ENCODE measurements around the gene HTRA3.

HTRA3 gene

GRCh38 chr4:8234715-8235114 is 34.8 kb upstream of the HTRA3 start:
- no peak for DNase-seq (ENCODE audit: low read depth)

- no peak for DNase-seq (ENCODE audit: low read depth)
Observed at GRCh38 chr4:8235224-8235623, 34.3 kb upstream of the HTRA3 start.

- no peak for DNase-seq (ENCODE audit: low read depth)
Observed at GRCh38 chr4:8235686-8236085, 33.9 kb upstream of the HTRA3 start.

GRCh38 chr4:8236106-8236919 is 33.2 kb upstream of the HTRA3 start:
- no peak for DNase-seq (ENCODE audit: low read depth)

- DNase-seq (ENCODE audit: low read depth): no peak
Observed at GRCh38 chr4:8236920-8237195, 32.7 kb upstream of the HTRA3 start.

GRCh38 chr4:8237256-8237989 is 32.1 kb upstream of the HTRA3 start:
- no peak for DNase-seq (ENCODE audit: low read depth)

- DNase-seq (ENCODE audit: low read depth): no peak
Observed at GRCh38 chr4:8238036-8238511, 31.5 kb upstream of the HTRA3 start.

- no peak for DNase-seq (ENCODE audit: low read depth)
Observed at GRCh38 chr4:8238515-8239053, 31.0 kb upstream of the HTRA3 start.

GRCh38 chr4:8239226-8239625 is 30.3 kb upstream of the HTRA3 start:
- no peak for DNase-seq (ENCODE audit: low read depth)

GRCh38 chr4:8239661-8240060 is 29.9 kb upstream of the HTRA3 start:
- DNase-seq (ENCODE audit: low read depth): no peak

- DNase-seq (ENCODE audit: low read depth): no peak
Observed at GRCh38 chr4:8240211-8241041, 29.1 kb upstream of the HTRA3 start.

GRCh38 chr4:8241211-8241779 is 28.3 kb upstream of the HTRA3 start:
- no peak for DNase-seq (ENCODE audit: low read depth)

- peak; percentile 61 for DNase-seq (ENCODE audit: low read depth)
Observed at GRCh38 chr4:8241895-8242696, 27.5 kb upstream of the HTRA3 start.

- no peak for DNase-seq (ENCODE audit: low read depth)
Observed at GRCh38 chr4:8242782-8243560, 26.6 kb upstream of the HTRA3 start.

- no peak for DNase-seq (ENCODE audit: low read depth)
Observed at GRCh38 chr4:8244001-8244757, 25.4 kb upstream of the HTRA3 start.

- DNase-seq (ENCODE audit: low read depth): no peak
Observed at GRCh38 chr4:8244931-8245460, 24.6 kb upstream of the HTRA3 start.

GRCh38 chr4:8245884-8246833 is 23.4 kb upstream of the HTRA3 start:
- DNase-seq (ENCODE audit: low read depth): no peak

All from activated T-helper 1 cell treated with Interleukin-2 at 50 U/mL for 16 hours (primary cell).